ENCODE results near the gene CD99L2.

CD99L2 gene

GRCh38 chrX:150752124-150752523 lies 146.3 kb downstream of the CD99L2 start:
- Histone ChIP-seq H2AK5ac (ENCODE audit: low read length) (no peak overlapping the region), H2BK5ac (ENCODE audit: low read depth, low read length, poor library complexity) (no peak overlapping the region), H3K9me3 (ENCODE audit: insufficient read depth, low read depth, low read length) (no peaks in the 10 kb centered on the region)

GRCh38 chrX:150736475-150736874 lies 162.0 kb downstream of the CD99L2 start:
- H3K4me1 ChIP-seq (ENCODE audit: control insufficient read depth in 1 of 2, insufficient read depth in 2 of 2, low read length in 2 of 2), result no peaks in the 10 kb centered on the region
- H4K91ac ChIP-seq (ENCODE audit: low read depth, low read length), result no peak overlapping the region
- H4K12ac ChIP-seq (ENCODE audit: low read depth, low read length), result no peak overlapping the region
- H3K27ac ChIP-seq (ENCODE audit: low read depth, low read length), result no peak overlapping the region
- H3K79me1 ChIP-seq (ENCODE audit: low read length), result no peaks in the 10 kb centered on the region
- H2BK12ac ChIP-seq (ENCODE audit: low read length), result no peak overlapping the region
- no peak overlapping the region for H3K14ac ChIP-seq (ENCODE audit: low read length)
- no peak overlapping the region for H4K8ac ChIP-seq (ENCODE audit: low read depth, low read length)
- H2BK120ac ChIP-seq (ENCODE audit: insufficient read depth, low read length, poor library complexity), result no peak overlapping the region
- no peak overlapping the region for H3K23ac ChIP-seq (ENCODE audit: low read length)
- H3K9me3 ChIP-seq (ENCODE audit: insufficient read depth, low read depth, low read length), result no peaks in the 10 kb centered on the region
- no peak overlapping the region for H3K9ac ChIP-seq (ENCODE audit: low read length)
- WGBS (ENCODE audit: extremely low coverage, insufficient coverage, insufficient read length), result no CpG with 5 or more reads among the region's 9 CpGs
- no peak overlapping the region for H3K4me3 ChIP-seq (ENCODE audit: low read depth, low read length)
- no peaks in the 10 kb centered on the region for H3K27me3 ChIP-seq (ENCODE audit: insufficient read depth, low read length)
- no peak overlapping the region for H2BK5ac ChIP-seq (ENCODE audit: low read depth, low read length, poor library complexity)
- H3K4ac ChIP-seq (ENCODE audit: low read depth, low read length), result no peak overlapping the region
- H2AK5ac ChIP-seq (ENCODE audit: low read length), result no peak overlapping the region
- no peak overlapping the region for H3K18ac ChIP-seq (ENCODE audit: low read length)
- peaks cover 18 to 37% of the 10 kb centered on the region in 2 experiments for H3K36me3 ChIP-seq (ENCODE audit: control insufficient read depth in 1 of 2, insufficient read depth in 2 of 2, low read length in 2 of 2)
- no peak overlapping the region for H2AFZ ChIP-seq (ENCODE audit: insufficient read depth, low read length, poor library complexity)
- H3K79me2 ChIP-seq (ENCODE audit: control insufficient read depth, insufficient read depth, low read length, poor library complexity), result no peaks in the 10 kb centered on the region
- H3K4me2 ChIP-seq (ENCODE audit: low read length), result no peak overlapping the region
- DNase-seq, result no peak

More at GRCh38 chrX:150752124-150752523, 146.3 kb downstream of the CD99L2 start:
- Histone ChIP-seq H3K4ac (ENCODE audit: low read depth, low read length) (no peak overlapping the region), H3K23ac (ENCODE audit: low read length) (no peak overlapping the region), H3K18ac (ENCODE audit: low read length) (no peak overlapping the region), H3K4me3 (ENCODE audit: low read depth, low read length) (no peak overlapping the region), H4K91ac (ENCODE audit: low read depth, low read length) (no peak overlapping the region), H3K79me2 (ENCODE audit: control insufficient read depth, insufficient read depth, low read length, poor library complexity) (no peaks in the 10 kb centered on the region), H4K12ac (ENCODE audit: low read depth, low read length) (no peak overlapping the region), H2BK12ac (ENCODE audit: low read length) (no peak overlapping the region), H4K8ac (ENCODE audit: low read depth, low read length) (no peak overlapping the region), H3K36me3 (ENCODE audit: control insufficient read depth in 1 of 2, insufficient read depth in 2 of 2, low read length in 2 of 2) (peaks cover 8 to 11% of the 10 kb centered on the region in 2 experiments), H3K79me1 (ENCODE audit: low read length) (no peaks in the 10 kb centered on the region), H3K27ac (ENCODE audit: low read depth, low read length) (no peak overlapping the region), H3K4me1 (ENCODE audit: control insufficient read depth in 1 of 2, insufficient read depth in 2 of 2, low read length in 2 of 2) (no peaks in the 10 kb centered on the region), H3K4me2 (ENCODE audit: low read length) (no peak overlapping the region), H3K9ac (ENCODE audit: low read length) (no peak overlapping the region), H3K14ac (ENCODE audit: low read length) (no peak overlapping the region), H2BK120ac (ENCODE audit: insufficient read depth, low read length, poor library complexity) (no peak overlapping the region), H2AFZ (ENCODE audit: insufficient read depth, low read length, poor library complexity) (no peak overlapping the region), H3K27me3 (ENCODE audit: insufficient read depth, low read length) (no peaks in the 10 kb centered on the region)
- DNase-seq, result no peak
- no CpG with 5 or more reads among the region's 3 CpGs for WGBS (ENCODE audit: extremely low coverage, insufficient coverage, insufficient read length)

GRCh38 chrX:150731795-150732194 lies 166.7 kb downstream of the CD99L2 start:
- H3K4me3 ChIP-seq (ENCODE audit: low read depth, low read length), result no peak overlapping the region
- H3K23ac ChIP-seq (ENCODE audit: low read length), result no peak overlapping the region
- H3K36me3 ChIP-seq (ENCODE audit: control insufficient read depth in 1 of 2, insufficient read depth in 2 of 2, low read length in 2 of 2), result peaks cover 14 to 19% of the 10 kb centered on the region in 2 experiments
- H3K79me1 ChIP-seq (ENCODE audit: low read length), result no peaks in the 10 kb centered on the region
- no peak overlapping the region for H2BK120ac ChIP-seq (ENCODE audit: insufficient read depth, low read length, poor library complexity)
- no peak overlapping the region for H3K4ac ChIP-seq (ENCODE audit: low read depth, low read length)
- no peak overlapping the region for H4K8ac ChIP-seq (ENCODE audit: low read depth, low read length)
- no peak overlapping the region for H2BK12ac ChIP-seq (ENCODE audit: low read length)
- no peak overlapping the region for H4K91ac ChIP-seq (ENCODE audit: low read depth, low read length)
- H3K14ac ChIP-seq (ENCODE audit: low read length), result no peak overlapping the region
- no peaks in the 10 kb centered on the region for H3K79me2 ChIP-seq (ENCODE audit: control insufficient read depth, insufficient read depth, low read length, poor library complexity)
- no peak overlapping the region for H3K9ac ChIP-seq (ENCODE audit: low read length)
- no peak for DNase-seq
- no peak overlapping the region for H3K27ac ChIP-seq (ENCODE audit: low read depth, low read length)
- no peak overlapping the region for H3K18ac ChIP-seq (ENCODE audit: low read length)
- H3K9me3 ChIP-seq (ENCODE audit: insufficient read depth, low read depth, low read length), result no peaks in the 10 kb centered on the region
- H3K27me3 ChIP-seq (ENCODE audit: insufficient read depth, low read length), result no peaks in the 10 kb centered on the region
- H3K4me2 ChIP-seq (ENCODE audit: low read length), result no peak overlapping the region
- H2AK5ac ChIP-seq (ENCODE audit: low read length), result no peak overlapping the region
- no peak overlapping the region for H4K12ac ChIP-seq (ENCODE audit: low read depth, low read length)
- H2BK5ac ChIP-seq (ENCODE audit: low read depth, low read length, poor library complexity), result no peak overlapping the region
- WGBS (ENCODE audit: extremely low coverage, insufficient coverage, insufficient read length), result no CpG with 5 or more reads among the region's 3 CpGs
- no peaks in the 10 kb centered on the region for H3K4me1 ChIP-seq (ENCODE audit: control insufficient read depth in 1 of 2, insufficient read depth in 2 of 2, low read length in 2 of 2)
- H2AFZ ChIP-seq (ENCODE audit: insufficient read depth, low read length, poor library complexity), result no peak overlapping the region

- Histone ChIP-seq H3K18ac (ENCODE audit: low read length) (no peak overlapping the region), H3K79me1 (ENCODE audit: low read length) (no peaks in the 10 kb centered on the region), H2AFZ (ENCODE audit: insufficient read depth, low read length, poor library complexity) (no peak overlapping the region), H3K27ac (ENCODE audit: low read depth, low read length) (no peak overlapping the region), H3K27me3 (ENCODE audit: insufficient read depth, low read length) (no peaks in the 10 kb centered on the region), H3K9ac (ENCODE audit: low read length) (no peak overlapping the region), H2BK5ac (ENCODE audit: low read depth, low read length, poor library complexity) (no peak overlapping the region), H4K91ac (ENCODE audit: low read depth, low read length) (no peak overlapping the region), H3K4ac (ENCODE audit: low read depth, low read length) (no peak overlapping the region), H3K4me3 (ENCODE audit: low read depth, low read length) (no peak overlapping the region), H3K79me2 (ENCODE audit: control insufficient read depth, insufficient read depth, low read length, poor library complexity) (no peaks in the 10 kb centered on the region), H3K14ac (ENCODE audit: low read length) (no peak overlapping the region), H2AK5ac (ENCODE audit: low read length) (no peak overlapping the region), H3K23ac (ENCODE audit: low read length) (no peak overlapping the region), H4K12ac (ENCODE audit: low read depth, low read length) (no peak overlapping the region), H3K36me3 (ENCODE audit: control insufficient read depth in 1 of 2, insufficient read depth in 2 of 2, low read length in 2 of 2) (peaks cover 11 to 18% of the 10 kb centered on the region in 2 experiments), H2BK12ac (ENCODE audit: low read length) (no peak overlapping the region), H4K8ac (ENCODE audit: low read depth, low read length) (no peak overlapping the region), H3K9me3 (ENCODE audit: insufficient read depth, low read depth, low read length) (no peaks in the 10 kb centered on the region), H3K4me1 (ENCODE audit: control insufficient read depth in 1 of 2, insufficient read depth in 2 of 2, low read length in 2 of 2) (no peaks in the 10 kb centered on the region), H2BK120ac (ENCODE audit: insufficient read depth, low read length, poor library complexity) (no peak overlapping the region), H3K4me2 (ENCODE audit: low read length) (no peak overlapping the region)
- no CpG with 5 or more reads among the region's 6 CpGs for WGBS (ENCODE audit: extremely low coverage, insufficient coverage, insufficient read length)
- DNase-seq, result no peak
These were observed 167.7 kb downstream of the CD99L2 start for GRCh38 chrX:150730719-150731118.
